HCT116 (cell line): ENCODE data around the gene FATE1. TPM values are rescaled to one million over a fixed set of nuclear protein-coding genes. Genes with fewer than 3 reads are reported as not detected.

Experiments used
- ATAC-seq: fragments of 200-7000 bp; cut with Tn5 transposase; 2 replicates; pipeline ENCODE4 v1.9.1; 2020; ENCODE audit warnings: mild to moderate bottlenecking, moderate library complexity
- BruUV-seq: library from RNA; stranded (reverse); fragments of 400-500 nt; replicated peaks from 2 replicates; lab custom pipeline; 2021; lab: Mats Ljungman, UMichigan
- CTCF ChIA-PET: fragments of 300-600 bp; sonication (Branson Sonifier 250); formaldehyde crosslinking; loops from one replicate; lab custom pipeline; 2021; ENCODE audit warnings: antibody characterized with exemption; lab: Charles Lee
- POLR2A ChIA-PET: fragments of 300-600, 350-600 bp; sonication (Branson Sonifier 250); formaldehyde crosslinking; loops from one replicate; lab custom pipeline; 2021; ENCODE audit warnings: antibody characterized with exemption; lab: Charles Lee
- RAD21 ChIA-PET, 2 experiments: fragments of 300-600 bp; sonication (Branson Sonifier 250); formaldehyde crosslinking; loops; one replicate each; lab custom pipeline; 2023; ENCODE audit warnings: low total read pairs in 2 of 2; ENCODE audit not compliant: uncharacterized antibody in 2 of 2, unreplicated experiment in 2 of 2, low non-redundant PET in 1 of 2; lab: Charles Lee
- DNase-seq: peaks from one replicate; pipeline ENCODE4 v3.0.0-alpha.2; 2010; ENCODE audit warnings: low read depth, low spot score
- H2AFZ ChIP-seq: fragments of 200-600 bp; shearing (Covaris generic), sonication (generic); 2 replicates; pipeline ENCODE4 v1.6.1; 2017; ENCODE audit warnings: low read depth, mixed run types, mixed read lengths, antibody characterized with exemption, low read length; ENCODE audit not compliant: poor library complexity, severe bottlenecking
- H3K27ac ChIP-seq: 2 replicates; pipeline ENCODE4 v1.5.1; 2012; ENCODE audit warnings: low read depth, low read length
- H3K27me3 ChIP-seq: fragments of 200-600 bp; sonication (generic); 2 replicates; pipeline ENCODE4 v1.6.1; 2016; ENCODE audit warnings: mixed run types, low read length, mixed read lengths; ENCODE audit not compliant: insufficient read depth
- H3K36me3 ChIP-seq, 2 experiments: fragments of 200-500 bp in 1 of 2; fragments of 200-600 bp in 1 of 2; sonication (Bioruptor generic) in 1 of 2; sonication (generic) in 1 of 2; 2 replicates each; pipeline versions ENCODE4 v1.5.1 to v1.6.1; 2014 to 2016; ENCODE audit warnings: low read length in 2 of 2, inconsistent platforms in 1 of 2, mixed read lengths in 1 of 2, mixed run types in 1 of 2; ENCODE audit not compliant: insufficient read depth in 2 of 2, control insufficient read depth in 1 of 2
- H3K4me1 ChIP-seq, 2 experiments: fragments of 200-600 bp in 1 of 2; sonication (generic) in 1 of 2; 2 replicates each; pipeline versions ENCODE4 v1.5.1 to v1.6.1; 2012 to 2017; ENCODE audit warnings: low read length in 2 of 2, inconsistent platforms in 1 of 2, mild to moderate bottlenecking in 1 of 2, mixed read lengths in 1 of 2, mixed run types in 1 of 2, moderate library complexity in 1 of 2; ENCODE audit not compliant: insufficient read depth in 2 of 2, control insufficient read depth in 1 of 2
- H3K4me2 ChIP-seq: fragments of 200-600 bp; sonication (generic); 2 replicates; pipeline ENCODE4 v1.6.1; 2017; ENCODE audit warnings: mixed run types, low read length, mixed read lengths
- H3K4me3 ChIP-seq, 2 experiments: fragments of 200-600 bp in 1 of 2; sonication (generic) in 1 of 2; replicated peaks in 1 of 2; 2 replicates each; pipeline ENCODE4 v1.5.1; 2011 to 2016; ENCODE audit warnings: low read length in 2 of 2, control low read depth in 1 of 2, low read depth in 1 of 2, mild to moderate bottlenecking in 1 of 2, mixed read lengths in 1 of 2, mixed run types in 1 of 2
- H3K79me2 ChIP-seq: fragments of 200-600 bp; sonication (generic); 2 replicates; pipeline ENCODE4 v1.6.1; 2017; ENCODE audit warnings: mild to moderate bottlenecking, mixed run types, low read length, moderate library complexity, mixed read lengths; ENCODE audit not compliant: insufficient read depth
- H3K9ac ChIP-seq: fragments of 200-600 bp; sonication (generic); 2 replicates; pipeline ENCODE4 v1.6.1; 2016; ENCODE audit warnings: low read length, mixed read lengths
- H3K9me2 ChIP-seq: fragments of 200-600 bp; sonication (generic), shearing (Covaris generic); 2 replicates; pipeline ENCODE4 v1.6.1; 2017; ENCODE audit warnings: mixed run types, mild to moderate bottlenecking, moderate library complexity; ENCODE audit not compliant: insufficient read depth
- H3K9me3 ChIP-seq, 2 experiments: fragments of 200-500 bp in 1 of 2; fragments of 200-600 bp in 1 of 2; sonication (Bioruptor generic) in 1 of 2; sonication (generic) in 1 of 2; 2 replicates each; pipeline ENCODE4 v1.6.1; 2014 to 2017; ENCODE audit warnings: low read length in 2 of 2, mixed read lengths in 2 of 2, inconsistent platforms in 1 of 2, low read depth in 1 of 2, mild to moderate bottlenecking in 1 of 2, mixed run types in 1 of 2, moderate library complexity in 1 of 2; ENCODE audit not compliant: control insufficient read depth in 1 of 2, insufficient read depth in 1 of 2
- H4K20me1 ChIP-seq: fragments of 200-600 bp; sonication (generic), shearing (Covaris generic); 2 replicates; pipeline ENCODE4 v1.6.1; 2017; ENCODE audit warnings: mixed run types, mild to moderate bottlenecking, moderate library complexity; ENCODE audit not compliant: insufficient read depth
- CEBPB ChIP-seq: IDR thresholded peaks from 2 replicates; pipeline ENCODE4 v1.6.1; 2012; ENCODE audit warnings: low read depth
- EZH2phosphoT487 ChIP-seq: fragments of 200-600 bp; IDR thresholded peaks from 2 replicates; pipeline ENCODE4 v1.6.1; 2018; ENCODE audit warnings: antibody characterized with exemption, borderline replicate concordance
- FOSL1 ChIP-seq: IDR thresholded peaks from 2 replicates; pipeline ENCODE4 v1.6.1; 2012; ENCODE audit warnings: low read depth
- SIN3A ChIP-seq: IDR thresholded peaks from 2 replicates; pipeline ENCODE4 v1.6.1; 2012; ENCODE audit warnings: low read depth
- TCF7L2 ChIP-seq: IDR thresholded peaks from 2 replicates; pipeline ENCODE4 v1.7.0; 2011; ENCODE audit warnings: borderline replicate concordance, inconsistent platforms; ENCODE audit not compliant: insufficient read depth, insufficient read length; ENCODE audit errors: extremely low read depth
- ZFX ChIP-seq: fragments of 450-650 bp; IDR thresholded peaks from 2 replicates; pipeline ENCODE4 v1.6.1; 2017
- intact Hi-C: fragments of 100-400 bp; cut with micrococcal nuclease; formaldehyde crosslinking; loops from 2 replicates; pipeline ENCODE4 v1.10.0; 2022
- total RNA-seq: library from RNA; stranded (reverse); gene quantifications from one replicate; pipeline ENCODE4 v1.2.1, GENCODE V29; 2021; ENCODE audit not compliant: unreplicated experiment
- TF ChIP-seq, protein P1 (sequence below): IDR thresholded peaks from 2 replicates; pipeline ENCODE4 v1.6.1; 2011; ENCODE audit warnings: mild to moderate bottlenecking, low read length, moderate library complexity; ENCODE audit not compliant: insufficient replicate concordance; ENCODE audit errors: extremely low read depth

FATE1 gene
- total RNA-seq, 1 experiment from 2014 or later = not detected

DNA sequence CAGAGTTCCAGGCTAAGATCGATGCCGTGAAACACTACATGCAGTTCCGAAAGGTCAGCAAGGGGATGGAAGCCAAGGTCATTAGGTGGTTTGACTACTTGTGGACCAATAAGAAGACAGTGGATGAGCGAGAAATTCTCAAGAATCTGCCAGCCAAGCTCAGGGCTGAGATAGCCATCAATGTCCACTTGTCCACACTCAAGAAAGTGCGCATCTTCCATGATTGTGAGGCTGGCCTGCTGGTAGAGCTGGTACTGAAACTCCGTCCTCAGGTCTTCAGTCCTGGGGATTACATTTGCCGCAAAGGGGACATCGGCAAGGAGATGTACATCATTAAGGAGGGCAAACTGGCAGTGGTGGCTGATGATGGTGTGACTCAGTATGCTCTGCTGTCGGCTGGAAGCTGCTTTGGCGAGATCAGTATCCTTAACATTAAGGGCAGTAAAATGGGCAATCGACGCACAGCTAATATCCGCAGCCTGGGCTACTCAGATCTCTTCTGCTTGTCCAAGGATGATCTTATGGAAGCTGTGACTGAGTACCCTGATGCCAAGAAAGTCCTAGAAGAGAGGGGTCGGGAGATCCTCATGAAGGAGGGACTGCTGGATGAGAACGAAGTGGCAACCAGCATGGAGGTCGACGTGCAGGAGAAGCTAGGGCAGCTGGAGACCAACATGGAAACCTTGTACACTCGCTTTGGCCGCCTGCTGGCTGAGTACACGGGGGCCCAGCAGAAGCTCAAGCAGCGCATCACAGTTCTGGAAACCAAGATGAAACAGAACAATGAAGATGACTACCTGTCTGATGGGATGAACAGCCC is 28.0 kb downstream of the FATE1 start:
- no peak for ATAC-seq
- no peaks in the 10 kb centered on the region for H3K9me3 ChIP-seq
- 0 out of 2 replicates have a peak, but pooled peaks cover 2% of the 10 kb centered on the region for H3K27me3 ChIP-seq
- no peak overlapping the region for H2AFZ ChIP-seq
- TF ChIP-seq TCF7L2 (no peak), EZH2phosphoT487 (no peak), ZFX (no peak), FOSL1 (no peak), SIN3A (no peak), CEBPB (no peak)
- TF ChIP-seq, protein P1, sequence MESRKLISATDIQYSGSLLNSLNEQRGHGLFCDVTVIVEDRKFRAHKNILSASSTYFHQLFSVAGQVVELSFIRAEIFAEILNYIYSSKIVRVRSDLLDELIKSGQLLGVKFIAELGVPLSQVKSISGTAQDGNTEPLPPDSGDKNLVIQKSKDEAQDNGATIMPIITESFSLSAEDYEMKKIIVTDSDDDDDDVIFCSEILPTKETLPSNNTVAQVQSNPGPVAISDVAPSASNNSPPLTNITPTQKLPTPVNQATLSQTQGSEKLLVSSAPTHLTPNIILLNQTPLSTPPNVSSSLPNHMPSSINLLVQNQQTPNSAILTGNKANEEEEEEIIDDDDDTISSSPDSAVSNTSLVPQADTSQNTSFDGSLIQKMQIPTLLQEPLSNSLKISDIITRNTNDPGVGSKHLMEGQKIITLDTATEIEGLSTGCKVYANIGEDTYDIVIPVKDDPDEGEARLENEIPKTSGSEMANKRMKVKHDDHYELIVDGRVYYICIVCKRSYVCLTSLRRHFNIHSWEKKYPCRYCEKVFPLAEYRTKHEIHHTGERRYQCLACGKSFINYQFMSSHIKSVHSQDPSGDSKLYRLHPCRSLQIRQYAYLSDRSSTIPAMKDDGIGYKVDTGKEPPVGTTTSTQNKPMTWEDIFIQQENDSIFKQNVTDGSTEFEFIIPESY = no peak
- CTCF ChIA-PET = no interaction called here
- RAD21 ChIA-PET = no interaction called here
- no peaks in the 10 kb centered on the region for H4K20me1 ChIP-seq
- H3K4me2 ChIP-seq = no peak overlapping the region
- intact Hi-C loops = no loop called here
- no peaks in the 10 kb centered on the region for H3K36me3 ChIP-seq
- DNase-seq = no peak
- no peak overlapping the region for H3K27ac ChIP-seq
- no peak overlapping the region for H3K4me3 ChIP-seq
- no peaks in the 10 kb centered on the region for H3K4me1 ChIP-seq
- no peaks in the 10 kb centered on the region for H3K79me2 ChIP-seq
- H3K9ac ChIP-seq = no peak overlapping the region
- no peaks in the 10 kb centered on the region for H3K9me2 ChIP-seq
- POLR2A ChIA-PET = no interaction called here
- no TSS peak for BruUV-seq
